ENCODE results near the gene SYNGR3. TPM values are rescaled to one million over a fixed set of nuclear protein-coding genes. Genes with fewer than 3 reads are reported as not detected.

Gene SYNGR3
- total and polyA plus RNA-seq, 2 donors (not counting 1 experiment from before 2014, with no cell fraction given), result 1.8 TPM

- Histone ChIP-seq H3K79me2 (ENCODE audit: control insufficient read depth, insufficient read depth, low read length) (peaks cover 3% of the 10 kb centered on the region), H3K9ac (ENCODE audit: insufficient read depth, low read length) (no peak overlapping the region), H3K4me1 (ENCODE audit: control insufficient read depth, extremely low read depth, insufficient read depth, low read length) (peaks cover 7% of the 10 kb centered on the region), H3K36me3 (ENCODE audit: control insufficient read depth, insufficient read depth, low read length) (peaks cover 14% of the 10 kb centered on the region), H3K4me3 (replicated peaks in 1 of 4; ENCODE audit: control extremely low read depth in 1 of 4, insufficient read depth in 1 of 4, low read depth in 3 of 4, low read length in 4 of 4) (peak overlapping the region in 3 of 4 experiments; percentile 21 to 39 (median 37)), H3K27me3 (ENCODE audit: control insufficient read depth, insufficient read depth, low read length) (peaks cover 21% of the 10 kb centered on the region), H2AFZ (ENCODE audit: low read length) (no peak overlapping the region), H3K4me2 (ENCODE audit: extremely low read depth, insufficient read depth, low read length) (peak overlapping the region; percentile 51), H3K9me3 (ENCODE audit: control insufficient read depth, insufficient read depth, low read depth, low read length) (no peaks in the 10 kb centered on the region), H3K27ac (ENCODE audit: insufficient read depth, low read length) (no peak overlapping the region), H4K20me1 (ENCODE audit: control insufficient read depth, extremely low read depth, insufficient read depth, low read length) (no peaks in the 10 kb centered on the region)
- TF ChIP-seq EZH2 (IDR thresholded peaks at IDR 0.05; ENCODE audit: low read length, missing control alignments) (peak; percentile 99), CTCF (conservative IDR thresholded peaks at IDR 0.05 in 1 of 2, IDR thresholded peaks at IDR 0.05 in 1 of 2; ENCODE audit: low read depth in 1 of 2, low read length in 2 of 2) (no peak)
- no peak for DNase-seq (ENCODE audit: low read depth in 2 of 2)
These were observed 773 bp downstream of the SYNGR3 start for GRCh38 chr16:1990351-1991134.

GRCh38 chr16:1991135-1991551 is 1.4 kb downstream of the SYNGR3 start:
- H3K36me3 ChIP-seq (ENCODE audit: control insufficient read depth, insufficient read depth, low read length), result peaks cover 9% of the 10 kb centered on the region
- TF ChIP-seq CTCF (conservative IDR thresholded peaks at IDR 0.05 in 1 of 2, IDR thresholded peaks at IDR 0.05 in 1 of 2; ENCODE audit: low read depth in 1 of 2, low read length in 2 of 2) (no peak), EZH2 (IDR thresholded peaks at IDR 0.05; ENCODE audit: low read length, missing control alignments) (peak; percentile 41)
- H4K20me1 ChIP-seq (ENCODE audit: control insufficient read depth, extremely low read depth, insufficient read depth, low read length), result no peaks in the 10 kb centered on the region
- H3K9ac ChIP-seq (ENCODE audit: insufficient read depth, low read length), result no peak overlapping the region
- no peaks in the 10 kb centered on the region for H3K79me2 ChIP-seq (ENCODE audit: control insufficient read depth, insufficient read depth, low read length)
- peak overlapping the region; percentile 25 for H3K4me2 ChIP-seq (ENCODE audit: extremely low read depth, insufficient read depth, low read length)
- H2AFZ ChIP-seq (ENCODE audit: low read length), result no peak overlapping the region
- peaks cover 7% of the 10 kb centered on the region for H3K4me1 ChIP-seq (ENCODE audit: control insufficient read depth, extremely low read depth, insufficient read depth, low read length)
- H3K27ac ChIP-seq (ENCODE audit: insufficient read depth, low read length), result no peak overlapping the region
- peaks cover 21% of the 10 kb centered on the region for H3K27me3 ChIP-seq (ENCODE audit: control insufficient read depth, insufficient read depth, low read length)
- H3K9me3 ChIP-seq (ENCODE audit: control insufficient read depth, insufficient read depth, low read depth, low read length), result no peaks in the 10 kb centered on the region
- no peak for DNase-seq (ENCODE audit: low read depth in 2 of 2)
- no peak overlapping the region for H3K4me3 ChIP-seq (replicated peaks in 1 of 4; ENCODE audit: control extremely low read depth in 1 of 4, insufficient read depth in 1 of 4, low read depth in 3 of 4, low read length in 4 of 4)

- Histone ChIP-seq H3K4me1 (ENCODE audit: control insufficient read depth, extremely low read depth, insufficient read depth, low read length) (peaks cover 7% of the 10 kb centered on the region), H3K79me2 (ENCODE audit: control insufficient read depth, insufficient read depth, low read length) (no peaks in the 10 kb centered on the region), H3K9ac (ENCODE audit: insufficient read depth, low read length) (no peak overlapping the region), H3K9me3 (ENCODE audit: control insufficient read depth, insufficient read depth, low read depth, low read length) (no peaks in the 10 kb centered on the region), H3K4me3 (replicated peaks in 1 of 4; ENCODE audit: control extremely low read depth in 1 of 4, insufficient read depth in 1 of 4, low read depth in 3 of 4, low read length in 4 of 4) (peak overlapping the region in 3 of 4 experiments; percentile 13 to 36 (median 15)), H2AFZ (ENCODE audit: low read length) (peak overlapping the region; percentile 75), H3K36me3 (ENCODE audit: control insufficient read depth, insufficient read depth, low read length) (peaks cover 5% of the 10 kb centered on the region), H4K20me1 (ENCODE audit: control insufficient read depth, extremely low read depth, insufficient read depth, low read length) (no peaks in the 10 kb centered on the region), H3K27me3 (ENCODE audit: control insufficient read depth, insufficient read depth, low read length) (peaks cover 21% of the 10 kb centered on the region), H3K27ac (ENCODE audit: insufficient read depth, low read length) (no peak overlapping the region), H3K4me2 (ENCODE audit: extremely low read depth, insufficient read depth, low read length) (peak overlapping the region; percentile 68)
- TF ChIP-seq EZH2 (IDR thresholded peaks at IDR 0.05; ENCODE audit: low read length, missing control alignments), result no peak
- DNase-seq (ENCODE audit: low read depth in 2 of 2), result no peak
These were observed 1.8 kb downstream of the SYNGR3 start for GRCh38 chr16:1991588-1991947.

All from fibroblast of lung (primary cell).